ENCODE results near the gene WNT8A. TPM values are rescaled to one million over a fixed set of nuclear protein-coding genes. Genes with fewer than 3 reads are reported as not detected.

The WNT8A gene
- total RNA-seq, 1 donor from 2014 or later: not detected

DNA sequence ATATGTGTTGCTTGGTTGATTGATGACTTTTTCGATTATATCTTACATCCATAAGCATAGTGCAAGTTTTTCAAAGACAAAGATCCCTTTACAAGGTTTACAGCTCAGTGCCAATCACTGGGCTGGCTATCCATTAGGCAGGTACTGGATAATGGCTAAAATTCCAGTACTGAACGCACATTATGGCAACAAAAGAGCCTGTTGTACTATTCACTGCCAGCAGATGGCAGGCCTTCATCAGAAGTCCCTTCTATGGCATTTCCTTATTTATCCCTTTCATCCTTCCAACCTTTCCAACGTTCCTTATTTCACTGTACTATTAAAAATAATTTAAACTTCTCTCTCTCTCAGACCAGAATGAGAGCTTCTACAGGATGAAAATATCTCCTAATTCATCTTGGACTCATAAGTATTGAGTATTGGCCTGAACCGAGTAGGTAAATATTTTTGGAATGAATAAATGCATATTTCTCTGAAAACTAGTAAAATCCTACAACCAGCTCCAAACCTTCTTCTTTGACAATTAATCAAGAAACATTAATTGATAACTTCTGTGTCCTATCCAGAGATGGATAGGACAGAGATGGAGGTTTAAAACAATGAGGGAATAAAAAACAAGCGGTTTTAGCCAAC lies 6.7 kb upstream of the WNT8A start:
- H3K27ac ChIP-seq: no peak overlapping the region
- ATAC-seq (peak; percentile 80 to 81), DNase-seq (peak; percentile 58)
- no peaks in the 10 kb centered on the region for H3K9me3 ChIP-seq
- no peaks in the 10 kb centered on the region for H3K27me3 ChIP-seq (ENCODE audit: low read depth)
- H3K36me3 ChIP-seq: no peaks in the 10 kb centered on the region
- TF ChIP-seq, protein P1, sequence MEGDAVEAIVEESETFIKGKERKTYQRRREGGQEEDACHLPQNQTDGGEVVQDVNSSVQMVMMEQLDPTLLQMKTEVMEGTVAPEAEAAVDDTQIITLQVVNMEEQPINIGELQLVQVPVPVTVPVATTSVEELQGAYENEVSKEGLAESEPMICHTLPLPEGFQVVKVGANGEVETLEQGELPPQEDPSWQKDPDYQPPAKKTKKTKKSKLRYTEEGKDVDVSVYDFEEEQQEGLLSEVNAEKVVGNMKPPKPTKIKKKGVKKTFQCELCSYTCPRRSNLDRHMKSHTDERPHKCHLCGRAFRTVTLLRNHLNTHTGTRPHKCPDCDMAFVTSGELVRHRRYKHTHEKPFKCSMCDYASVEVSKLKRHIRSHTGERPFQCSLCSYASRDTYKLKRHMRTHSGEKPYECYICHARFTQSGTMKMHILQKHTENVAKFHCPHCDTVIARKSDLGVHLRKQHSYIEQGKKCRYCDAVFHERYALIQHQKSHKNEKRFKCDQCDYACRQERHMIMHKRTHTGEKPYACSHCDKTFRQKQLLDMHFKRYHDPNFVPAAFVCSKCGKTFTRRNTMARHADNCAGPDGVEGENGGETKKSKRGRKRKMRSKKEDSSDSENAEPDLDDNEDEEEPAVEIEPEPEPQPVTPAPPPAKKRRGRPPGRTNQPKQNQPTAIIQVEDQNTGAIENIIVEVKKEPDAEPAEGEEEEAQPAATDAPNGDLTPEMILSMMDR (IDR thresholded peaks at IDR 0.05): peak; percentile 86
- intact Hi-C loops (cut with DNase I): no loop called here
- no peaks in the 10 kb centered on the region for H3K4me1 ChIP-seq
- H3K4me3 ChIP-seq: no peak overlapping the region

- Histone ChIP-seq H3K27ac (no peak overlapping the region), H3K27me3 (ENCODE audit: low read depth) (no peaks in the 10 kb centered on the region), H3K36me3 (no peaks in the 10 kb centered on the region), H3K4me3 (no peak overlapping the region), H3K9me3 (no peaks in the 10 kb centered on the region), H3K4me1 (no peaks in the 10 kb centered on the region)
- intact Hi-C loops (cut with DNase I): no loop called here
- TF ChIP-seq, protein P1 (IDR thresholded peaks at IDR 0.05): no peak
- ATAC-seq (no peak), DNase-seq (no peak)
These were observed 5.7 kb upstream of the WNT8A start for GRCh38 chr5:138078006-138078643.

DNA sequence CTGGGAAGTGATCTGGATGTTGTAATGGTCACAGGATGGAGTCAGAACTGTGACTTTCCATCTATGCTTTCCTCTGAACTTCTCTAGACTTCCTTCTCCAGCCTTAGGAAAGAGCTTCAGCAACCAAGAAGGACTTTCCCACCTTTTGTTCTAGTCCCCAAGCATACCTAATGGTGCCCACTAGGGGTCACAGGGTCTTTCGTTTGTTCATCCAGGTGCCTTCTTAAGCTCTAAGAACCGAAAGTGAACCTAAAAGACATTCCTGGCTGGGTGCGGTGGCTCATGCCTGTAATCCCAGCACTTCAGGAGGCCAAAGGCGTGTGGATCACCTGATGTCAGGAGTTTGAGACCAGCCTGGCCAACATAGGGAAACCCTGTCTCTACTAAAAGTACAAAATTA lies 1.8 kb upstream of the WNT8A start:
- ATAC-seq (no peak), DNase-seq (no peak)
- intact Hi-C loops (cut with DNase I): no loop called here
- H3K4me3 ChIP-seq: no peak overlapping the region
- H3K27me3 ChIP-seq (ENCODE audit: low read depth): no peaks in the 10 kb centered on the region
- no peaks in the 10 kb centered on the region for H3K9me3 ChIP-seq
- no peaks in the 10 kb centered on the region for H3K36me3 ChIP-seq
- no peak overlapping the region for H3K27ac ChIP-seq
- no peaks in the 10 kb centered on the region for H3K4me1 ChIP-seq
- TF ChIP-seq, protein P1 (IDR thresholded peaks at IDR 0.05): no peak

- TF ChIP-seq, protein P1 (IDR thresholded peaks at IDR 0.05): no peak
- intact Hi-C loops (cut with DNase I): no loop called here
- peaks cover 3% of the 10 kb centered on the region for H3K27me3 ChIP-seq (ENCODE audit: low read depth)
- no peak for ATAC-seq
- H3K4me1 ChIP-seq: no peaks in the 10 kb centered on the region
- DNase-seq: no peak
- no peak overlapping the region for H3K4me3 ChIP-seq
- no peak overlapping the region for H3K27ac ChIP-seq
- H3K9me3 ChIP-seq: no peaks in the 10 kb centered on the region
- no peaks in the 10 kb centered on the region for H3K36me3 ChIP-seq
These were observed 7.9 kb downstream of the WNT8A start for GRCh38 chr5:138091685-138092084.

DNA sequence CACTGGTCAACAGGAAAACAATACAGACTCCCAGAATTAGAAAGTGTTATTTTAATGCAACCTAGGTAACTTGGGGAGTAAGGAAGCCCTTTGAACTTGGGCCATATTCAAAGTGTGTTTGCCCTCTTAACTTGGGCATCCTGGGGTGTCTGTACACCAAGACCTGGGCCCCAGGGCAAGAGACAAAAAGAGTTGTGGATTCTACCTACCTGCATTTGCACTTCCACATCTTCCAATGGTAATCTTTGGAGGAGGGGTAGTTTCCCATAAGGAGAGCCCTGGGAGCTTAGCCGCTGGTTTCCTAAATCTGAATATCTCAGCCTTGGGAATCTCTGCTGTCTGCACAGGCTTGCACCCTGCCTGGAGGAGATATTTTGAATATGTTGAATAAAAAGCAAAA lies 8.5 kb downstream of the WNT8A start:
- Histone ChIP-seq H3K4me1 (no peaks in the 10 kb centered on the region), H3K4me3 (no peak overlapping the region), H3K27me3 (ENCODE audit: low read depth) (peaks cover 3% of the 10 kb centered on the region), H3K36me3 (no peaks in the 10 kb centered on the region), H3K27ac (no peak overlapping the region), H3K9me3 (no peaks in the 10 kb centered on the region)
- DNase-seq: no peak
- no peak for ATAC-seq
- intact Hi-C loops (cut with DNase I): no loop called here
- TF ChIP-seq, protein P1 (IDR thresholded peaks at IDR 0.05): no peak

All from lower lobe of right lung (tissue), 2 donors.